Measurements from ENCODE around the gene FBXL19. TPM values are rescaled to one million over a fixed set of nuclear protein-coding genes. Genes with fewer than 3 reads are reported as not detected.

Gene FBXL19
- total and polyA plus RNA-seq, 9 of the 15 experiments (the other 6 are each of a cell fraction or from before 2014, with no cell fraction given): 0.13 to 48.0 (median 13.5) TPM; not detected in 1

GRCh38 chr16:30957456-30958174, 34.2 kb downstream of the FBXL19 start, which contains the start of gene SETD1A (continued):
- TF ChIP-seq MNT (conservative IDR thresholded peaks at IDR 0.05) (peak; percentile 96 to 98), CTCF (IDR thresholded peaks at IDR 0.05 in 2 of 3, conservative IDR thresholded peaks at IDR 0.05 in 1 of 3; ENCODE audit: insufficient read depth in 2 of 3, low read depth in 1 of 3, low read length in 3 of 3) (no peak), RFX5 (IDR thresholded peaks at IDR 0.05; ENCODE audit: low read depth, low read length) (no peak), PRPF4 (IDR thresholded peaks at IDR 0.05; ENCODE audit: insufficient read depth, low read depth, low read length, poor library complexity, severe bottlenecking) (peak; percentile 40), POLR2H (tag; IDR thresholded peaks at IDR 0.05; ENCODE audit: low read depth) (0 out of 2 replicates have a peak, but pooled peaks have one; percentile 7), JUND (IDR thresholded peaks at IDR 0.05; ENCODE audit: borderline replicate concordance, low read depth, low read length) (no peak), JUND (tag; IDR thresholded peaks at IDR 0.05; ENCODE audit: borderline replicate concordance, low read depth, low read length) (no peak), E2F6 (IDR thresholded peaks at IDR 0.05; ENCODE audit: borderline replicate concordance in 1 of 2, extremely low read depth in 1 of 2, insufficient read depth in 1 of 2, insufficient read length in 1 of 2, low read depth in 1 of 2, low read length in 1 of 2, poor library complexity in 1 of 2, severe bottlenecking in 1 of 2) (peak in 1 of 2 experiments; percentile 30), PTBP1 (IDR thresholded peaks at IDR 0.05; ENCODE audit: low read depth, low read length) (no peak), THAP12 (CRISPR knock-in tag; IDR thresholded peaks at IDR 0.05) (peak; percentile 48; the same call in 1 of the 2 replicates), ESRRB (CRISPR knock-in tag; IDR thresholded peaks at IDR 0.05; ENCODE audit: borderline replicate concordance) (no peak), THAP7 (CRISPR knock-in tag; IDR thresholded peaks at IDR 0.05) (no peak; the same call in 1 of the 2 replicates), MTA3 (IDR thresholded peaks at IDR 0.05; ENCODE audit: borderline replicate concordance) (no peak; the same call in 1 of the 2 replicates), KAT2B (IDR thresholded peaks at IDR 0.05; ENCODE audit: low read depth, low read length) (no peak), ZNF3 (CRISPR knock-in tag; IDR thresholded peaks at IDR 0.05) (no peak), STAG1 (CRISPR knock-in tag; IDR thresholded peaks at IDR 0.05; ENCODE audit: borderline replicate concordance) (no peak), NBN (IDR thresholded peaks at IDR 0.05; ENCODE audit: low read depth) (no peak), ZNF12 (CRISPR knock-in tag; IDR thresholded peaks at IDR 0.05) (no peak), SMARCE1 (IDR thresholded peaks at IDR 0.05) (no peak)

Data from K562 (cell line).